Liver (tissue), 9 donors: Measurements from ENCODE around the gene NCAPG2. TPM values are rescaled to one million over a fixed set of nuclear protein-coding genes. Genes with fewer than 3 reads are reported as not detected.

Experiments used
- DNase-seq: peaks from one replicate; pipeline ENCODE4 v3.0.0-alpha.2; 2017; ENCODE audit warnings: low spot score
- H3K27ac ChIP-seq, 2 donors: one replicate each; pipeline ENCODE4 v1.7.0; 2013; ENCODE audit warnings: inconsistent platforms in 2 of 2, low read length in 2 of 2, control low read depth in 1 of 2, low read depth in 1 of 2, mild to moderate bottlenecking in 1 of 2
- H3K27me3 ChIP-seq, 4 donors: one replicate each; pipeline versions ENCODE4 v1.6.1 to v1.7.0; 2013; ENCODE audit warnings: low read length in 3 of 4, inconsistent platforms in 1 of 4, mild to moderate bottlenecking in 1 of 4, moderate library complexity in 1 of 4; ENCODE audit not compliant: control insufficient read depth in 4 of 4, insufficient read depth in 4 of 4
- H3K36me3 ChIP-seq, 4 donors: one replicate each; pipeline versions ENCODE4 v1.6.1 to v1.7.0; 2013; ENCODE audit warnings: low read length in 3 of 4, mild to moderate bottlenecking in 3 of 4, low read depth in 1 of 4, moderate library complexity in 1 of 4; ENCODE audit not compliant: control insufficient read depth in 4 of 4, insufficient read depth in 3 of 4
- H3K4me1 ChIP-seq, 4 donors: one replicate each; pipeline versions ENCODE4 v1.6.1 to v1.7.0; 2013; ENCODE audit warnings: low read length in 3 of 4, mild to moderate bottlenecking in 3 of 4, moderate library complexity in 1 of 4; ENCODE audit not compliant: control insufficient read depth in 4 of 4, insufficient read depth in 4 of 4
- H3K4me3 ChIP-seq, 3 donors: one replicate each; pipeline versions ENCODE4 v1.6.1 to v1.7.0; 2013; ENCODE audit warnings: low read length in 3 of 3, control low read depth in 1 of 3, low read depth in 1 of 3, mild to moderate bottlenecking in 1 of 3
- H3K9ac ChIP-seq, 2 donors: one replicate each; pipeline ENCODE4 v1.7.0; 2013; ENCODE audit warnings: low read length in 2 of 2, mild to moderate bottlenecking in 2 of 2, moderate library complexity in 2 of 2, control low read depth in 1 of 2, low read depth in 1 of 2
- H3K9me3 ChIP-seq, 4 donors: one replicate each; pipeline versions ENCODE4 v1.6.1 to v1.7.0; 2013; ENCODE audit warnings: low read length in 3 of 4; ENCODE audit not compliant: control insufficient read depth in 4 of 4
- FOXA1 ChIP-seq: IDR thresholded peaks from 2 replicates; pipeline ENCODE4 v1.6.1; 2016; ENCODE audit warnings: antibody characterized with exemption
- FOXA2 ChIP-seq: IDR thresholded peaks from 2 replicates; pipeline ENCODE4 v1.6.1; 2016; ENCODE audit warnings: antibody characterized with exemption
- GABPA ChIP-seq, 2 donors: IDR thresholded peaks in 1 of 2; conservative IDR thresholded peaks in 1 of 2; 2 replicates each; pipeline ENCODE4 v1.6.1; 2016; ENCODE audit warnings: antibody characterized with exemption in 2 of 2, mild to moderate bottlenecking in 1 of 2, moderate library complexity in 1 of 2
- HNF4G ChIP-seq: IDR thresholded peaks from 2 replicates; pipeline ENCODE4 v1.6.1; 2016; ENCODE audit warnings: antibody characterized with exemption
- JUND ChIP-seq, 2 donors: IDR thresholded peaks; 2 replicates each; pipeline ENCODE4 v1.6.1; 2016; ENCODE audit warnings: antibody characterized with exemption in 2 of 2
- NR2F2 ChIP-seq: IDR thresholded peaks from 2 replicates; pipeline ENCODE4 v1.6.1; 2016; ENCODE audit warnings: antibody characterized with exemption
- RAD21 ChIP-seq, 2 donors: IDR thresholded peaks; 2 replicates each; pipeline ENCODE4 v1.6.1; 2016; ENCODE audit warnings: antibody characterized with exemption in 2 of 2, mild to moderate bottlenecking in 2 of 2
- REST ChIP-seq: IDR thresholded peaks from 2 replicates; pipeline ENCODE4 v1.6.1; 2016; ENCODE audit warnings: antibody characterized with exemption, mild to moderate bottlenecking
- RXRA ChIP-seq, 2 donors: IDR thresholded peaks; 2 replicates each; pipeline ENCODE4 v1.6.1; 2017 to 2018; ENCODE audit warnings: antibody characterized with exemption in 2 of 2, mild to moderate bottlenecking in 1 of 2
- SP1 ChIP-seq: IDR thresholded peaks from 2 replicates; pipeline ENCODE4 v1.6.1; 2018; ENCODE audit warnings: antibody characterized with exemption, mild to moderate bottlenecking
- TAF1 ChIP-seq: conservative IDR thresholded peaks from 2 replicates; pipeline ENCODE4 v1.6.1; 2016; ENCODE audit warnings: antibody characterized with exemption, mild to moderate bottlenecking
- YY1 ChIP-seq: IDR thresholded peaks from 2 replicates; pipeline ENCODE4 v1.6.1; 2016; ENCODE audit warnings: antibody characterized with exemption, mild to moderate bottlenecking
- ZBTB33 ChIP-seq: IDR thresholded peaks from 2 replicates; pipeline ENCODE4 v1.6.1; 2016; ENCODE audit warnings: antibody characterized with exemption
- WGBS: extraction: QIAGEN DNeasy Blood & Tissue Kit; methylation state at CpG from one replicate; pipeline ENCODE4 v1.1.7; 2013; 5-methylcytosine and 5-hydroxymethylcytosine counted together
- polyA plus RNA-seq, 2 donors: library from polyadenylated mRNA; stranded (reverse) in 1 of 2; unstranded in 1 of 2; fragments of 200-250 nt in 1 of 2; fragments of >200 nt in 1 of 2; fragmentation: Nextera tagmentation in 1 of 2; extraction: Ambion mirVana in 1 of 2; gene quantifications; one replicate each; pipeline versions ENCODE4 v1.2.1 to v1.2.3, GENCODE V29; 2013 to 2015
- total RNA-seq, 2 donors: library from RNA; depleted of rRNA; stranded (reverse); fragments of >200 nt; gene quantifications; one replicate each; pipeline ENCODE4 v1.2.3, GENCODE V29; 2014
- donor health status: healthy.
- donor health status: healthy.
- donor health status: healthy.
- donor health status: healthy.
- donor health status: healthy.

Gene NCAPG2
- total and polyA plus RNA-seq, 4 donors: 0.89 to 37.4 (median 3.7) TPM

DNA sequence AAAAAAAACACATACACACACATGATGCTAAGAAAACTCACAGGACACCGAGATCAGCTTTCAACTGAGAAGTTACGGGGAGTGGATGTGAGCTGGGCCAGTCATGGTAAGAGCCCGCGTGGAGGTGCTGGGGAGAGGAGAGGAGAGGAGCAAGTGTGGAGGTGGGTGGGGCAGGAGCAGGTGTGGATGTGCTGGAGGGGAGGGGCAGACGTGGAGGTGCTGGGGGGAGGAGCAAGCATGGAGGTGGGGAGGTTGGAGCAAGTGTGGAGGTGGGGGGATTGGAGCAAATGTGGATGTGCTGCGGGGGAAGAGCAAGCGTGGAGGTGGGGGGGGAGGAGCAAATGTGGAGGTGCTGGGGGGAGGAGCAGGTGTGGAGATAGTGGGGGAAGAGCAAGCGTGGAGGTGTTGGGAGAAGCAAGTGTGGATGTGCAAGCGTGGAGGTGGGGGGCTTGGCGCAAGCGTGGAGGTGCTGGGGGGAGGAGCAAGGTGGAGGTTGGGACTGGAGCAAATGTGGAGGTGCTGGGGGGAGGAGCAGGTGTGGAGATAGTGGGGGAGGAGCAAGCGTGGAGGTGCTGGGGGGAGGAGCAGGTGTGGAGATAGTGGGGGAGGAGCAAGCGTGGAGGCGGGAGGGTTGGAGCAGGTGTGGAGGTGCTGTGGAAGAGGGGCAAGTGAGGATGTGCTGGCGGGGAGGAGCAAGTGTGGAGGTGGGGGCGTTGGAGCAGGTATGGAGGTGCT is 24.5 kb upstream of the NCAPG2 start:
- no peak for TF ChIP-seq TAF1
- no peak for TF ChIP-seq JUND (IDR thresholded peaks at IDR 0.05)
- TF ChIP-seq RXRA (IDR thresholded peaks at IDR 0.05): no peak
- TF ChIP-seq NR2F2: no peak
- TF ChIP-seq REST: no peak
- TF ChIP-seq GABPA (IDR thresholded peaks at IDR 0.05 in 1 of 2, conservative IDR thresholded peaks at IDR 0.05 in 1 of 2): no peak
- no peak for TF ChIP-seq HNF4G
- no peak for TF ChIP-seq YY1
- Histone ChIP-seq H3K4me1 (no peaks in the 10 kb centered on the region), H3K9me3 (no peaks in the 10 kb centered on the region), H3K4me3 (no peak overlapping the region), H3K9ac (no peak overlapping the region), H3K27ac (no peak overlapping the region), H3K36me3 (peaks cover 0 to 13% (median 2%) of the 10 kb centered on the region in 4 donors), H3K27me3 (no peaks in the 10 kb centered on the region)
- WGBS: 94% methylated on average over 16 of the region's 16 CpGs
- DNase-seq: no peak

GRCh38 chr7:158727690-158728089 is 23.1 kb upstream of the NCAPG2 start:
- Histone ChIP-seq H3K36me3 (peaks cover 0 to 8% (median 0%) of the 10 kb centered on the region in 4 donors), H3K9me3 (no peaks in the 10 kb centered on the region), H3K27ac (no peak overlapping the region), H3K4me3 (no peak overlapping the region), H3K27me3 (no peaks in the 10 kb centered on the region), H3K9ac (no peak overlapping the region), H3K4me1 (no peaks in the 10 kb centered on the region)
- no peak for TF ChIP-seq ZBTB33
- TF ChIP-seq FOXA1: no peak
- TF ChIP-seq REST: no peak
- no peak for TF ChIP-seq YY1
- no peak for TF ChIP-seq FOXA2
- no peak for TF ChIP-seq SP1
- TF ChIP-seq RXRA (IDR thresholded peaks at IDR 0.05): no peak
- no peak for TF ChIP-seq JUND (IDR thresholded peaks at IDR 0.05)
- no peak for TF ChIP-seq RAD21 (IDR thresholded peaks at IDR 0.05)
- no peak for TF ChIP-seq NR2F2
- no peak for TF ChIP-seq HNF4G
- 98% methylated on average over 5 of the region's 5 CpGs for WGBS
- no peak for DNase-seq
